Activated CD4-positive, alpha-beta T cell treated with anti-CD3 and anti-CD28 coated beads for 36 hours (primary cell): Measurements from ENCODE around the gene ATP10B. TPM values are rescaled to one million over a fixed set of nuclear protein-coding genes. Genes with fewer than 3 reads are reported as not detected.

Source experiments
- ATAC-seq: fragments of 200-7000 bp; cut with Tn5 transposase; one replicate; pipeline ENCODE4 v1.10.0; 2021; ENCODE audit warnings: mild to moderate bottlenecking, moderate library complexity
- CTCF ChIA-PET: fragments of 350-600 bp; sonication (Branson Sonifier 250); formaldehyde crosslinking; loops from one replicate; lab custom pipeline; 2021; ENCODE audit warnings: antibody characterized with exemption; lab: Charles Lee
- POLR2A ChIA-PET: fragments of 350-600 bp; sonication (Branson Sonifier 250); formaldehyde crosslinking; loops from one replicate; lab custom pipeline; 2021; ENCODE audit warnings: antibody characterized with exemption, inconsistent platforms; lab: Charles Lee
- DNase-seq: peaks from one replicate; pipeline ENCODE4 v3.0.0-alpha.2; 2020
- H3K27ac Mint-ChIP-seq: one replicate; pipeline ENCODE4 v1.8.0; 2021; ENCODE audit warnings: mixed read lengths
- H3K27me3 Mint-ChIP-seq: one replicate; pipeline ENCODE4 v1.8.0; 2021; ENCODE audit warnings: mixed read lengths
- H3K36me3 Mint-ChIP-seq: one replicate; pipeline ENCODE4 v1.8.0; 2021; ENCODE audit warnings: low read depth, mixed read lengths
- H3K4me1 Mint-ChIP-seq: one replicate; pipeline ENCODE4 v1.8.0; 2021; ENCODE audit warnings: mixed read lengths
- H3K4me3 Mint-ChIP-seq: one replicate; pipeline ENCODE4 v1.8.0; 2021; ENCODE audit warnings: mild to moderate bottlenecking, moderate library complexity, mixed read lengths
- H3K9me3 Mint-ChIP-seq: one replicate; pipeline ENCODE4 v1.8.0; 2021; ENCODE audit warnings: low read depth, mixed read lengths
- intact Hi-C, 2 experiments: fragments of 100-400 bp; cut with DNase I in 1 of 2; cut with micrococcal nuclease in 1 of 2; formaldehyde crosslinking; loops; one replicate each; pipeline versions ENCODE4 v1.14.2 to v1.15.1; 2022 to 2024; cut with DNase I, micrococcal nuclease
- total RNA-seq, 2 experiments: library from RNA; stranded (reverse); gene quantifications; one replicate each; pipeline ENCODE4 v1.2.3, GENCODE V29; 2021

Gene ATP10B
- total RNA-seq, 2 experiments from 2014 or later: not detected

DNA sequence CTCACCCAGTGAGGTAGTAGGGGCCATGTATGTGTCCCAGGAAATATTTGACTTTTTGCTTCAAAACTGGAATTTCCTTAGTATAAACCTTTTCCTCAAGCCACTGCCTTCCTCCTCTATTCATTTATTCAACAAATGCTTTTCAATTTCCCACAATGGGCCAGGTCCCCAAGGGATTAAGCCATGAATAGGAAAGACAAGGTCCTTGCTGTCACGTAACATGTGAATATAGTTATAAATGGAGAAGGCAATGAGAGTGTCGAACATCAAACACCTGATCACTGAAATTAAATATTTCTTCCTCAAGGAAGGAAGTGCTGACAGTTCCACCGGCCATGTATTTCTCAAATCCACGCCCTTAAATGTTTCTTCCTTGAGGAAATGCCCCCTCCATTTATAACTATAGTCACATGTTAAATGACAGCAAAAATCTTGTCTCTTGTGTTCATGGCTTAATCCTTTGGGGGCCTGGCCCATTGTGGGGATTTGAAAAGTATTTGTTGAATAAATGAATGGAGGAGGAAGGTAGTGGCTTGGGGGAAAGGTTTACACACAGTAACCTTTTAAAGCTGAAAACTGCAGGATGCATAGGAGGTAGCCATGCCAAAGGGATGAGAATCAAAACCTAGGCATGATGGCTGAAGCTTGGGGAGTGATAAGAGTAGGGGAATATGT, 284.8 kb downstream of the ATP10B start:
- H3K4me3 Mint-ChIP-seq: no peak overlapping the region
- H3K4me1 Mint-ChIP-seq: no peaks in the 10 kb centered on the region

DNA sequence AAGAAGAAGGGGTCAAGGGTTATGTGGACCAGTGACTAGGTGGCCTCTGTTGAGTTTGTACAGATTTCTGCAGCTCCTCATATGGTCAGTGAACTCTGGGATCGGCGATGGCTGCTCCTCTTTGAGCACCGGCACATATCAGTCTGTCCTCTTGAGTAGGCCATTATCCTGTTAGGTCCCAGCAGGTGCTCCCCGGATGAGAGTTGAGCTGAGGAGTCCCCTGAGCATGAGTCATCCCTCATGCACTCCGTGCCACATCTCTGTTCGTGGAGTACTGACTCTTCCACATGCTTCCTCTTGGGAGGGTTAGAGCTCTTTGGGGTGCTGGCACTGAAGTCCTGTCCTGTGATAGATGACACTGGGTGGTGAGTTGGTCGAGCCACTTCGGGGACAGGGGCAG, 286.6 kb downstream of the ATP10B start:
- CTCF ChIA-PET: interaction anchor here (1.0 kb wide), 1 partner anchor 12 kb away, joined by 3 read pairs; no protein-coding TSS in a partner anchor
- POLR2A ChIA-PET: no interaction called here
- Mint-ChIP-seq H3K27me3 (no peaks in the 10 kb centered on the region), H3K27ac (no peak overlapping the region), H3K9me3 (no peaks in the 10 kb centered on the region), H3K36me3 (no peaks in the 10 kb centered on the region), H3K4me1 (no peaks in the 10 kb centered on the region), H3K4me3 (no peak overlapping the region)
- DNase-seq: no peak
- no peak for ATAC-seq
- intact Hi-C loops: no loop called here

More for the DNA sequence above, 284.8 kb downstream of the ATP10B start:
- Mint-ChIP-seq H3K36me3 (no peaks in the 10 kb centered on the region), H3K27ac (no peak overlapping the region), H3K9me3 (no peaks in the 10 kb centered on the region), H3K27me3 (no peaks in the 10 kb centered on the region)
- intact Hi-C loops: no loop called here
- CTCF ChIA-PET: no interaction called here
- ATAC-seq: no peak
- DNase-seq: no peak
- POLR2A ChIA-PET: no interaction called here

DNA sequence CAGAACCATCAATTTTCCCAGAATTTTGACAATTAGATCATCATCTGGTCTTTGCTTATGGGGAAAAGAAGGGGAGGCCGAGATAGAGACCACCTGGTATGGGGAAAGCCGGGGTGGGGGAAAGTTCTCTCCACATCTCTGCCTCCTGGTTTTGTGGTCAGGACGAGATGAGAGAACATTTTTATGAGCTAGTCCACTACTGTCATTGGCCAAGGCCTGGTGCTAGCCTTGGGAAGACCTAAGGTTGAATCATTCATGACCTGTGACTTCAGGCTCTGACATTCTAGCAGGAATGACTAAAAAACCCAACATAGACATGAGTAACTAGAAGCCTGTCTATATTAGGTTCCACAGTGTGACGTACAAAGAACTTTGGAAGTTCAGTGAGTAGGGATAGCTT, 295.2 kb downstream of the ATP10B start:
- ChIA-PET CTCF (interaction anchor here (0.6 kb wide), 1 partner anchor 118 kb away, joined by 6 read pairs; no protein-coding TSS in a partner anchor), POLR2A (no interaction called here)

DNA sequence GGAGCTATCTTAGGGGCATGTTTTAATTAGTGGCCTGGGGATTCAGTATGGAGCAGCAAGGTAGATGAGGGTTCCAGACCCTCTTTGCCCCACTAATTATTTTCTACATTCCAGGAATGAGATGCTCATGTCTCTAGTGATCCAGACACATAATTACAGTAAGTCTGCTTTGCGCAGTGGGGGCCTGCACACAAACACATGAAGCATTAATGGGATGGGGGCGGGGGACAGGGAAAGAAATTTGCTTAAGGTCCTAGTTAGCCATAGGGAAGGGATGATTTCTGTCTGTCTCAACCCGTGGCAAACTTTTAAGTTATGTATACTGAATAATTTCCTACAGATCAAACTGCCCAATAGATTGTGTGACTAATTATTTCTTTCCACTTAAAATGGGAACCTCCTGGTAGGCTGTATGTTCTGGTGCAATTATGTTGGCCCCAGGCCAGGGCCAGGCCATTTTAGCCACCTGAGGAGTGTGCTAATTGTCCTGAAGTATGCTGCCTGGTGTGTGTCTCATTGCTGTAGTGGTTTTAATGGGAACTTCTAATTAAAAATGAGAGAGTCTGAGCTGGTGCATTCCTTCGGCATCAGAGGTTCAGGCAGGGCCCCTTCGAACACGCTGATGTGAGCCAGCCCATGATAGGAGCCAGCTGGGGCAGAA, 295.9 kb downstream of the ATP10B start:
- H3K27me3 Mint-ChIP-seq: peaks cover 3% of the 10 kb centered on the region
- H3K36me3 Mint-ChIP-seq: no peaks in the 10 kb centered on the region
- ATAC-seq (no peak), DNase-seq (no peak)
- intact Hi-C loops: no loop called here
- no peaks in the 10 kb centered on the region for H3K4me1 Mint-ChIP-seq
- ChIA-PET CTCF (interaction anchor here (0.6 kb wide), 1 partner anchor 118 kb away, joined by 6 read pairs; no protein-coding TSS in a partner anchor), POLR2A (no interaction called here)
- no peak overlapping the region for H3K27ac Mint-ChIP-seq
- no peaks in the 10 kb centered on the region for H3K9me3 Mint-ChIP-seq
- no peak overlapping the region for H3K4me3 Mint-ChIP-seq

More for the DNA sequence above, 295.2 kb downstream of the ATP10B start:
- H3K4me1 Mint-ChIP-seq: no peaks in the 10 kb centered on the region
- no peak overlapping the region for H3K27ac Mint-ChIP-seq
- ATAC-seq (no peak), DNase-seq (no peak)
- intact Hi-C loops: no loop called here
- H3K4me3 Mint-ChIP-seq: no peak overlapping the region
- H3K9me3 Mint-ChIP-seq: no peaks in the 10 kb centered on the region
- no peaks in the 10 kb centered on the region for H3K36me3 Mint-ChIP-seq
- peaks cover under 1% of the 10 kb centered on the region for H3K27me3 Mint-ChIP-seq

DNA sequence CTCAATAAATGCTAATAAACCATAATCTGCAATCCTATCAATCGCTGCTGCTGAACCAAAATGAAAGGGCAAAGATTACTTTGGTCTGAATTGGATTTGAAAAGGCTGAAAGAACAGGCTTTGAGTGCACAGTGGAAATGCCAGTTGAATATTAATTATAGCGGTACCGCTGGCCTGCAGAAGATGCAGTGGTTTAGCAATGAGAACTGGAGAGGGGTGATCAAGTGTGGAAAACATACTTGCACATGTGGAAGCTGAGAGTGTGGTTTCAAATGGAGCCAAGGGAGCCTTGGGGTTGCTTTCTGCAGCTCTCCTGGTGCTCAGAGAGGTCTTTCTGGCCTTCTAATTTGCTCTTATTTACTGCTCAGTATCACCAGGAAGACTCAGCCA, 296.4 kb downstream of the ATP10B start:
- no peak for DNase-seq
- Mint-ChIP-seq H3K4me1 (no peaks in the 10 kb centered on the region), H3K27me3 (peaks cover 3% of the 10 kb centered on the region), H3K9me3 (no peaks in the 10 kb centered on the region), H3K4me3 (no peak overlapping the region), H3K36me3 (no peaks in the 10 kb centered on the region), H3K27ac (no peak overlapping the region)
- intact Hi-C loops: no loop called here
- POLR2A ChIA-PET: no interaction called here
- no peak for ATAC-seq
- CTCF ChIA-PET: no interaction called here

DNA sequence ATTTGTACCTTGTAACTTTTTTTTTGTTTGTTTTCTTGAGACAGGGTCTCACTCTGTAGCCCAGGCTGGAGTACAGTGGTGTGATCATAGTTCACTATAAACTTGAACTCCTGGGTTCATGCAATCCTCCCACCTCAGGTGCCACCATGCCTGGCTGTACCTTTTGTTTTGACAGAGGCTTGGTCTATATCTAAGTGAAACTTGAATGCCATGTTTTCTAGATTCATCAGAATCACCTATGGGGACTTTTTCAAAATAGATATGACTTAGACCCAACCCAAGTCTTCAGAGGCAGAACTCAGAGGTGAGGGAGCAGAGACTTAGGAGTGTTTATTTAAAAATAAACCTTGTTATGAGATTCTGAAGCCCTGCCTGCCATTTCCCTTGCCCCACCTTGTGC, 301.9 kb downstream of the ATP10B start:
- H3K9me3 Mint-ChIP-seq: peaks cover 9% of the 10 kb centered on the region
- peaks cover 22% of the 10 kb centered on the region for H3K4me1 Mint-ChIP-seq
- H3K36me3 Mint-ChIP-seq: peaks cover 6% of the 10 kb centered on the region
- ChIA-PET POLR2A (interaction anchor here (0.6 kb wide), 1 partner anchor 60 kb away, joined by 12 read pairs; no protein-coding TSS in a partner anchor), CTCF (interaction anchor here (0.6 to 2.3 kb wide), 2 partner anchors 111 to 112 kb away, joined by 5 read pairs; no protein-coding TSS in a partner anchor)
- ATAC-seq: peak; percentile 28
- H3K4me3 Mint-ChIP-seq: no peak overlapping the region
- no peak for DNase-seq
- intact Hi-C loops: no loop called here
- peaks cover 6% of the 10 kb centered on the region for H3K27me3 Mint-ChIP-seq
- H3K27ac Mint-ChIP-seq: no peak overlapping the region

DNA sequence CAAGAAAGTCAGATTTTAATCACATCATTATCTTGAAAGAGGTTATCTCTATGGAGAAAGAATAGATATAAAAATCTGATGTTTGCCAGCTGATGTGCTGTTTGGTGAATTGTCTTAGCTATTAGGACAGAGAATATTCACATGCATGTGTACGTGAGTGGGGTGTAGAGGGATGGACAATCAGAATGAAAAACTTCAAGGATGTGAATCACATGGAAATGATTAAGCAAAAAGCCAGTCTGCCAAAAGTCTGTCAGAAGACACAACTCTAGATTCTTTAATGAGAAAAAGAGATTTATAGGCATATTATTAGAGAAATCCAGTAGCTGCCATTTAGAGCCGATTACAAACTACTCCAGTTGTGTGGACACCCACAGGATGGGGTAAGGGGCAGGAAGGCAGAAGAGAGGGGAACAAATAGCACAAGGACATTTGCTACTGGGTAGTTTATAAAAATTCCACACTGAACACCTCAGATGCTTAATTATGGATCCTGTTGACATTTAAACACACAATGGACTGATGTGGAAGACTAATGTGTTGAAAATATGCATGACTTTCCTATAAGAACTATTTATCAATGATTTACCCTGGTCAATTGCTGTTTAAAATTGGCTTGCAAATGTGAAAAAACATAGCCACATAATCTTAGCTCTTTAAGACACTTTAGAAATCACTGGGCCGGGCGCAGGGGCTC, 302.9 kb downstream of the ATP10B start:
- CTCF ChIA-PET: interaction anchor here (0.6 to 2.3 kb wide), 3 partner anchors 110 to 123 kb away, joined by 4 to 5 read pairs (median 5); no protein-coding TSS in a partner anchor
- peaks cover 9% of the 10 kb centered on the region for H3K9me3 Mint-ChIP-seq

DNA sequence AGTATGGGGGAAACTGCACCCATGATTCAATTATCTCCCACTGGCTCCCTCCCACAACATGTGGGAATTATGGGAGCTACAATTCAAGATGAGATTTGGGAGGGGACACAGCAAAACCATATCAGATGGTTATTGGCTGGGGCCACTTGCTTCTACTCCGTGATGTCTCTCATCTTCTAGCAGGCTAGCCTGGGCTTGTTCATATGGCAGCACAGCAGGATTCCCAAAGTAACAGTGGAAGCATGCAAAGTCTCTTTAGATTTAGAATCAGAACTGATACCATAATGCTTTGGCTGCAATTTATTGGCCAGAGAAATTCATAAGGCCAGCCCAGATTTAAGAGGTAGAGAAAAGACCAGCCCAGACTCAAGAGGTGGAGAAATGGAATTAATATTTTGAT, 304.1 kb downstream of the ATP10B start:
- DNase-seq (no peak), ATAC-seq (no peak)
- Mint-ChIP-seq H3K9me3 (peaks cover 9% of the 10 kb centered on the region), H3K36me3 (peaks cover 6% of the 10 kb centered on the region), H3K4me3 (no peak overlapping the region), H3K4me1 (peaks cover 34% of the 10 kb centered on the region), H3K27ac (no peak overlapping the region), H3K27me3 (peaks cover 9% of the 10 kb centered on the region)
- ChIA-PET CTCF (interaction anchor here (2.3 kb wide), 1 partner anchor 109 kb away, joined by 5 read pairs; no protein-coding TSS in a partner anchor), POLR2A (no interaction called here)
- intact Hi-C loops: no loop called here

More for the DNA sequence above, 302.9 kb downstream of the ATP10B start:
- Mint-ChIP-seq H3K27me3 (peaks cover 9% of the 10 kb centered on the region), H3K36me3 (peaks cover 6% of the 10 kb centered on the region), H3K27ac (no peak overlapping the region), H3K4me1 (peaks cover 22% of the 10 kb centered on the region), H3K4me3 (no peak overlapping the region)
- POLR2A ChIA-PET: interaction anchor here (0.6 kb wide), 1 partner anchor 61 kb away, joined by 12 read pairs; no protein-coding TSS in a partner anchor
- intact Hi-C loops: no loop called here
- ATAC-seq (no peak), DNase-seq (no peak)

DNA sequence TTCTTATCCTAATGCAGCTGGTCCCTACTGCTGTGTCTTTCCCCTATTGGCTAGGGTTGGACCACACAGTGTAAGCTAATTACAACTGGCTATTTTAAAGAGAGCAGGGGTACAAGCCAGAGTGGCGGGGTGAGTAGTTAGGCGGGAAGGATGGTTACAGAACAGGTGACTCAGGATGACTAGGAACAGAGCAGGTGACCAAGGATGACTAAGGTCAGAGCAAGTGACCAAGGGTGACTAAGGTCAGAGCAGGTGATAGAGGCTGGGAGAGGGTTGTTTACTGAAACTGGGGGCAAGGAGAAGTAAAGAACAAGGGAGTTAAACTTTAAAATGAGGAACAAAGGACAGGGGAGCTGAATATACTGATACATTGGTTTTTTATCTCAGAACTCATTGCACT, 304.9 kb downstream of the ATP10B start:
- ChIA-PET CTCF (no interaction called here), POLR2A (no interaction called here)
- intact Hi-C loops: no loop called here
- DNase-seq (no peak), ATAC-seq (no peak)
- H3K9me3 Mint-ChIP-seq: peaks cover 9% of the 10 kb centered on the region
- peaks cover 6% of the 10 kb centered on the region for H3K36me3 Mint-ChIP-seq
- H3K4me3 Mint-ChIP-seq: no peak overlapping the region
- H3K27ac Mint-ChIP-seq: no peak overlapping the region
- H3K4me1 Mint-ChIP-seq: peaks cover 40% of the 10 kb centered on the region
- peaks cover 11% of the 10 kb centered on the region for H3K27me3 Mint-ChIP-seq

DNA sequence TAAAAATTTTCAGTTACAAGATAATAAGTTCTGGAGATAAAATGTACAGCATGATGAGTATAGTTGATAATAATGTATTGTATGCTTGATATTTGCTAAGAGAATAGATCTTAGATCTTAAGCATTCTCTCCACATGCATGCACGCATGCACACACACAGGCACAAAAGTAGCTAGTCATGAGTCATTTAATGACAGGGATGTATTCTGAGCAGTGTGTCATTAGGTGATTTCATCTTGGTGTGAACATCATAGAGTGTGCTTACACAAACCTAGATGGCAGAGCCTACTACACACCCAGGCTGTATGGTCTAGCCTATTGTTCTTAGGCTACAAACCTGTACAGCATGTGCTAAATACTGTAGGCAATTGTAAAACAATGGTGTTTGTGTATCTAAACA, 306.2 kb downstream of the ATP10B start:
- H3K9me3 Mint-ChIP-seq: peaks cover 9% of the 10 kb centered on the region
- ChIA-PET CTCF (interaction anchor here (1.0 kb wide), 1 partner anchor 107 kb away, joined by 3 read pairs; no protein-coding TSS in a partner anchor), POLR2A (no interaction called here)
- ATAC-seq: peak; percentile 82
- no peak overlapping the region for H3K4me3 Mint-ChIP-seq
- H3K4me1 Mint-ChIP-seq: peaks cover 41% of the 10 kb centered on the region
- H3K36me3 Mint-ChIP-seq: peaks cover 6% of the 10 kb centered on the region
- peak; percentile 20 for DNase-seq
- peaks cover 8% of the 10 kb centered on the region for H3K27me3 Mint-ChIP-seq
- intact Hi-C loops: no loop called here
- H3K27ac Mint-ChIP-seq: no peak overlapping the region

DNA sequence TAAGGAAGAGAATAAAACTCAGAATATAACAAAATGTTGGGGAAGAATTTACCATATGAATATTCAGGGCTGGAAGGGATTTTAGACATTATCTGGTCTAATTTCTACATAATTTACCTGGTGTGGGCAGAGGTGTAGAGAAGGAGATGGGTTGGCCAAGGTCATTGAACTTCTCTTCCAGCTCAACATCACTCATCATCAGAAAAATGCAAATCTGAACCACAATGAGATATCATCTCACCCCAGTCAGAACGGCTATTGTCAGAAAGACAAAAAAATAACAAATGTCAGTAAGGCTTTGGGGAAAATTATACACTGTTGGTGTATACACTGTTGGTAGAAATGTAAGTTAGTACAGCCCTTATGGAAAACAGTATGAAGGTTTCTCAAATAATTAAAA, 308.6 kb downstream of the ATP10B start:
- peaks cover 35% of the 10 kb centered on the region for H3K4me1 Mint-ChIP-seq
- H3K4me3 Mint-ChIP-seq: no peak overlapping the region
- DNase-seq: no peak
- intact Hi-C loops: no loop called here
- H3K27me3 Mint-ChIP-seq: peaks cover 8% of the 10 kb centered on the region
- ChIA-PET CTCF (no interaction called here), POLR2A (no interaction called here)
- no peak overlapping the region for H3K27ac Mint-ChIP-seq
- peak; percentile 34 for ATAC-seq
- peaks cover 9% of the 10 kb centered on the region for H3K9me3 Mint-ChIP-seq
- peaks cover 6% of the 10 kb centered on the region for H3K36me3 Mint-ChIP-seq
